GM21526 (cell line): ENCODE data around the gene SPPL3.
A peak's percentile ranks its signal among the peaks of the same experiment; 100 is the strongest.
"Not testable (repeated sequence)": the region's sequence is repeated elsewhere in the genome, so short reads cannot be mapped to it uniquely, and the experiment has no call there.

Source experiments
- ATAC-seq: cut with Tn5 transposase; IDR thresholded peaks from one replicate; pipeline ENCODE4 v1.9.1; 2021; ENCODE audit warnings: moderate library complexity; ENCODE audit not compliant: unreplicated experiment, low FRiP score

The SPPL3 gene

GRCh38 chr12:120732198-120732597 lies 172.0 kb downstream of the SPPL3 start:
- not testable (repeated sequence) for ATAC-seq

GRCh38 chr12:120726961-120727360 lies 177.2 kb downstream of the SPPL3 start:
- no peak for ATAC-seq

- ATAC-seq = no peak
These were observed 177.7 kb downstream of the SPPL3 start for GRCh38 chr12:120726510-120726793.

GRCh38 chr12:120725659-120726509 lies 178.3 kb downstream of the SPPL3 start, which contains the start of gene ACADS:
Gene ACADS, plus strand, starts transcription at chr12:120725826. Its CDS starts 60 bp downstream, at chr12:120725886.
- peak; percentile 95 for ATAC-seq

GRCh38 chr12:120725151-120725658 lies 179.0 kb downstream of the SPPL3 start:
- ATAC-seq = no peak

- no peak for ATAC-seq
These were observed 179.4 kb downstream of the SPPL3 start for GRCh38 chr12:120724720-120725119.

GRCh38 chr12:120722784-120723183 lies 181.4 kb downstream of the SPPL3 start:
- ATAC-seq = no peak

GRCh38 chr12:120721866-120722265 lies 182.3 kb downstream of the SPPL3 start:
- ATAC-seq = no peak

GRCh38 chr12:120720987-120721801 lies 183.0 kb downstream of the SPPL3 start:
- no peak for ATAC-seq

GRCh38 chr12:120720234-120720986 lies 183.7 kb downstream of the SPPL3 start:
- ATAC-seq = no peak

GRCh38 chr12:120719496-120720233 lies 184.5 kb downstream of the SPPL3 start:
- ATAC-seq = no peak

GRCh38 chr12:120719072-120719471 lies 185.1 kb downstream of the SPPL3 start:
- ATAC-seq = no peak

GRCh38 chr12:120718055-120718454 lies 186.1 kb downstream of the SPPL3 start:
- ATAC-seq = no peak

GRCh38 chr12:120713861-120714482 lies 190.2 kb downstream of the SPPL3 start:
- no peak for ATAC-seq

- no peak for ATAC-seq
These were observed 191.5 kb downstream of the SPPL3 start for GRCh38 chr12:120712610-120713009.
